ENCODE data around the gene CNN3.

- TF ChIP-seq JUN (IDR thresholded peaks at IDR 0.05; ENCODE audit: borderline replicate concordance, insufficient read depth, insufficient read length, low read depth) (no peak), CTCF (IDR thresholded peaks at IDR 0.05; ENCODE audit: extremely low read depth in 1 of 2, insufficient read depth in 1 of 2, low read depth in 1 of 2, low read length in 2 of 2) (no peak), EZH2 (IDR thresholded peaks at IDR 0.05; ENCODE audit: borderline replicate concordance, low read depth, low read length, severe bottlenecking) (no peak), MAX (IDR thresholded peaks at IDR 0.05; ENCODE audit: insufficient read depth, insufficient read length) (no peak)
Observed at GRCh38 chr1:94898491-94899385, 28.2 kb downstream of the CNN3 start.

All from endothelial cell of umbilical vein (primary cell).